Lung (tissue), 12 donors: ENCODE data around the gene PMEPA1. TPM values are rescaled to one million over a fixed set of nuclear protein-coding genes. Genes with fewer than 3 reads are reported as not detected.

ENCODE experiments used
- ATAC-seq: fragments of 200-7000 bp; cut with Tn5 transposase; one replicate; pipeline ENCODE4 v1.9.1; 2020; ENCODE audit warnings: moderate number of reproducible peaks; ENCODE audit not compliant: insufficient read depth, low FRiP score
- DNase-seq, 3 donors: peaks; one replicate each; pipeline ENCODE4 v3.0.0-alpha.2; 2013 to 2017
- H3K27ac ChIP-seq, 2 donors: one replicate each; pipeline ENCODE4 v1.5.1; 2013; ENCODE audit warnings: mild to moderate bottlenecking in 2 of 2, moderate library complexity in 2 of 2, control low read depth in 1 of 2, inconsistent platforms in 1 of 2, low read depth in 1 of 2, low read length in 1 of 2
- H3K27me3 ChIP-seq, 3 donors: one replicate each; pipeline ENCODE4 v1.5.1; 2013; ENCODE audit warnings: low read length in 2 of 3; ENCODE audit not compliant: control insufficient read depth in 3 of 3, insufficient read depth in 3 of 3
- H3K36me3 ChIP-seq, 4 donors: one replicate each; pipeline ENCODE4 v1.5.1; 2013; ENCODE audit warnings: low read length in 4 of 4, mild to moderate bottlenecking in 1 of 4, moderate library complexity in 1 of 4; ENCODE audit not compliant: control insufficient read depth in 4 of 4, insufficient read depth in 4 of 4
- H3K4me1 ChIP-seq, 5 donors: one replicate each; pipeline ENCODE4 v1.5.1; 2013; ENCODE audit warnings: low read length in 5 of 5, mild to moderate bottlenecking in 2 of 5, moderate library complexity in 1 of 5; ENCODE audit not compliant: control insufficient read depth in 5 of 5, insufficient read depth in 5 of 5
- H3K4me3 ChIP-seq: one replicate; pipeline ENCODE4 v1.5.1; 2013; ENCODE audit warnings: mild to moderate bottlenecking, control low read depth, moderate library complexity
- H3K9ac ChIP-seq, 2 donors: one replicate each; pipeline ENCODE4 v1.5.1; 2013; ENCODE audit warnings: low read length in 2 of 2, control low read depth in 1 of 2; ENCODE audit not compliant: insufficient read depth in 1 of 2
- H3K9me3 ChIP-seq, 4 donors: one replicate each; pipeline ENCODE4 v1.5.1; 2013; ENCODE audit warnings: low read length in 3 of 4, mild to moderate bottlenecking in 1 of 4, moderate library complexity in 1 of 4; ENCODE audit not compliant: control insufficient read depth in 4 of 4, insufficient read depth in 3 of 4
- WGBS, 2 donors: extraction: QIAGEN DNeasy Blood & Tissue Kit; methylation state at CpG; one replicate each; pipeline ENCODE4 v1.1.7; 2013; 5-methylcytosine and 5-hydroxymethylcytosine counted together
- polyA plus RNA-seq, 2 donors: library from polyadenylated mRNA; stranded (reverse); fragments of 200-250 nt; gene quantifications; one replicate each; pipeline ENCODE4 v1.2.1, GENCODE V29; 2013
- total RNA-seq, 2 donors: library from RNA; depleted of rRNA in 1 of 2; stranded (reverse); fragments of >200 nt in 1 of 2; gene quantifications; one replicate each; pipeline ENCODE4 v1.2.1, GENCODE V29; 2014 to 2021
- TF ChIP-seq, protein P1 (sequence below): IDR thresholded peaks from 2 replicates; pipeline ENCODE4 v1.5.1; 2012; ENCODE audit warnings: mild to moderate bottlenecking; ENCODE audit errors: control extremely low read depth, extremely low read depth
- donor health status: control.
- donor health status: control.
- donor health status: Bipolar disorder and iron deficiency.
- donor health status: healthy.
- donor health status: DM: yes; HTN: yes; CAD: no.

PMEPA1 gene
- total and polyA plus RNA-seq, 4 donors, result 10.0 to 44.0 (median 23.9) TPM

- Histone ChIP-seq H3K36me3 (peaks cover 0 to 19% (median 3%) of the 10 kb centered on the region in 4 donors), H3K27ac (no peak overlapping the region), H3K4me1 (peaks cover 0 to 5% (median 0%) of the 10 kb centered on the region in 5 donors), H3K4me3 (no peak overlapping the region), H3K9me3 (peaks cover 0 to 6% (median 0%) of the 10 kb centered on the region in 4 donors), H3K9ac (no peak overlapping the region), H3K27me3 (no peaks in the 10 kb centered on the region)
- TF ChIP-seq, protein P1, sequence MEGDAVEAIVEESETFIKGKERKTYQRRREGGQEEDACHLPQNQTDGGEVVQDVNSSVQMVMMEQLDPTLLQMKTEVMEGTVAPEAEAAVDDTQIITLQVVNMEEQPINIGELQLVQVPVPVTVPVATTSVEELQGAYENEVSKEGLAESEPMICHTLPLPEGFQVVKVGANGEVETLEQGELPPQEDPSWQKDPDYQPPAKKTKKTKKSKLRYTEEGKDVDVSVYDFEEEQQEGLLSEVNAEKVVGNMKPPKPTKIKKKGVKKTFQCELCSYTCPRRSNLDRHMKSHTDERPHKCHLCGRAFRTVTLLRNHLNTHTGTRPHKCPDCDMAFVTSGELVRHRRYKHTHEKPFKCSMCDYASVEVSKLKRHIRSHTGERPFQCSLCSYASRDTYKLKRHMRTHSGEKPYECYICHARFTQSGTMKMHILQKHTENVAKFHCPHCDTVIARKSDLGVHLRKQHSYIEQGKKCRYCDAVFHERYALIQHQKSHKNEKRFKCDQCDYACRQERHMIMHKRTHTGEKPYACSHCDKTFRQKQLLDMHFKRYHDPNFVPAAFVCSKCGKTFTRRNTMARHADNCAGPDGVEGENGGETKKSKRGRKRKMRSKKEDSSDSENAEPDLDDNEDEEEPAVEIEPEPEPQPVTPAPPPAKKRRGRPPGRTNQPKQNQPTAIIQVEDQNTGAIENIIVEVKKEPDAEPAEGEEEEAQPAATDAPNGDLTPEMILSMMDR, result no peak
- DNase-seq, result no peak
- WGBS, 2 donors, result 90 to 94% methylated on average over 15 of the region's 15 CpGs
- no peak for ATAC-seq
Observed at GRCh38 chr20:57648878-57649616, 60.8 kb downstream of the PMEPA1 start.

DNA sequence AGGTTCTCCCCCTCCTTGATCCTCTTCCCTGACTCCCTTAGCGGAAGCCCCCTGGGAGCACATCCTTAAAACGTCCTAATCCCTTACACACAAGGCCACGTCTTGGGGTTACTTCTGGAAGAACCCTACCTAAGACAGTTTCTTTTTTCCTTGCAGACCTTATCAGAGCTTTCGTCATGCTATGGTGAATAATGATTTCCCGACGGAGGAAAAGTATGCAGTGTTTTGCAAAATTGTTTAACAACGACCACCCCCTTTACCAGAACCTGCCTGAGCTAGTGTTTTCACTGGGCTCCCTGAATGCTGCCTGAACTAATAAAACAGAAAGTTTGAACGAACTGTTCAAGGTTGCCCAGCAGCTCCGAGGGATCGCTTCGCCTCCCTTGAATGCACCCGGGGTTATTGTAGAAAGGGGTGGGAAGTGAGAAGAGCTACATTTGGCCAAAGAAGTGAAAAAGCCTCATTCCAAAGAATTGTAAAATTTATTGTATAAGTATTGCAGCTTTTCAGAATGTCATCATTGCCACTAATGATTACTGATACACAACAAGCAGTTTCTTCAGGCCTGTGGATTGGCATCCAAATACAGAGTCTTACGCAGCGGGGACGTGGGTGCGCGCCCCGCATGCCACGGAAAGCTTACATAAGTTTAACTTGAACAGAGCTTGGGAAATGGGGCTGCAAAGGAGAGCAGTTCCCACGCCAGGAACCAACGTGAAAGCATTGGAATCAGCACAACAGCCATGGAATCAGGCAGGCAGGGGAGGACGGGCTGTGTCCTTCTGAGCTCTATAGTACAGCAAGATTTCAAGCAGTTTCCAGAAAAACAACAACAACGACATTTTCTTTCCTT lies 61.7 kb downstream of the PMEPA1 start:
- no peak for ATAC-seq
- peaks cover 0 to 19% (median 3%) of the 10 kb centered on the region in 4 donors for H3K36me3 ChIP-seq
- H3K4me1 ChIP-seq, result peaks cover 0 to 5% (median 0%) of the 10 kb centered on the region in 5 donors
- TF ChIP-seq, protein P1, result no peak
- no peak overlapping the region for H3K9ac ChIP-seq
- peaks cover 0 to 6% (median 1%) of the 10 kb centered on the region in 4 donors for H3K9me3 ChIP-seq
- no peak overlapping the region for H3K4me3 ChIP-seq
- H3K27me3 ChIP-seq, result no peaks in the 10 kb centered on the region
- WGBS, 2 donors, result 89 to 92% methylated on average over 23 of the region's 23 CpGs
- H3K27ac ChIP-seq, result no peak overlapping the region
- no peak for DNase-seq

- Histone ChIP-seq H3K4me3 (no peak overlapping the region), H3K27me3 (no peaks in the 10 kb centered on the region), H3K9ac (no peak overlapping the region), H3K9me3 (peaks cover 0 to 6% (median 3%) of the 10 kb centered on the region in 4 donors), H3K36me3 (peaks cover 0 to 11% (median 3%) of the 10 kb centered on the region in 4 donors), H3K4me1 (peaks cover 0 to 5% (median 0%) of the 10 kb centered on the region in 5 donors), H3K27ac (no peak overlapping the region)
- ATAC-seq, result no peak
- TF ChIP-seq, protein P1, result no peak
- WGBS, 2 donors, result 77 to 91% methylated on average over 12 of the region's 12 CpGs
- DNase-seq, result no peak
Observed at GRCh38 chr20:57647006-57647932, 62.5 kb downstream of the PMEPA1 start.
